Endothelial cell of umbilical vein (primary cell): ENCODE measurements around the gene RNF135.

ENCODE experiments used
- EZH2 ChIP-seq: IDR thresholded peaks from 2 replicates; pipeline ENCODE4 v1.6.1; 2012; ENCODE audit warnings: borderline replicate concordance, low read depth, mild to moderate bottlenecking, moderate library complexity, low read length, inconsistent platforms; ENCODE audit not compliant: severe bottlenecking
- FOS ChIP-seq: IDR thresholded peaks from 2 replicates; pipeline ENCODE4 v1.6.1; 2011; ENCODE audit warnings: mild to moderate bottlenecking, low read length, moderate library complexity, borderline replicate concordance; ENCODE audit not compliant: insufficient read depth
- GATA2 ChIP-seq: IDR thresholded peaks from 2 replicates; pipeline ENCODE4 v1.7.0; 2011; ENCODE audit warnings: low read depth, mild to moderate bottlenecking, moderate library complexity, mixed read lengths, low read length; ENCODE audit not compliant: insufficient read length, insufficient read depth
- MYC ChIP-seq: IDR thresholded peaks from one replicate; pipeline ENCODE4 v1.6.1; 2011; ENCODE audit warnings: mild to moderate bottlenecking, low read depth, low read length
- POLR2A ChIP-seq: IDR thresholded peaks from 2 replicates; pipeline ENCODE4 v1.6.1; 2012; ENCODE audit warnings: low read depth, mild to moderate bottlenecking, control low read depth, low read length
- POLR2AphosphoS5 ChIP-seq: IDR thresholded peaks from 2 replicates; pipeline ENCODE4 v1.6.1; 2012; ENCODE audit warnings: low read depth, mild to moderate bottlenecking, control low read depth, low read length, moderate library complexity; ENCODE audit not compliant: insufficient read depth
- TF ChIP-seq, protein P1 (sequence below), 2 donors: IDR thresholded peaks; 1 replicate in 1 of 2; 2 replicates in 1 of 2; pipeline ENCODE4 v1.5.1; 2011; ENCODE audit warnings: low read length in 2 of 2, mild to moderate bottlenecking in 2 of 2, moderate library complexity in 2 of 2, control low read depth in 1 of 2, inconsistent platforms in 1 of 2, low read depth in 1 of 2; ENCODE audit not compliant: insufficient read depth in 1 of 2; ENCODE audit errors: extremely low read depth in 1 of 2
- TF ChIP-seq, protein P2 (sequence below): IDR thresholded peaks from 2 replicates; pipeline ENCODE4 v1.6.1; 2011; ENCODE audit not compliant: insufficient read depth, insufficient read length

DNA sequence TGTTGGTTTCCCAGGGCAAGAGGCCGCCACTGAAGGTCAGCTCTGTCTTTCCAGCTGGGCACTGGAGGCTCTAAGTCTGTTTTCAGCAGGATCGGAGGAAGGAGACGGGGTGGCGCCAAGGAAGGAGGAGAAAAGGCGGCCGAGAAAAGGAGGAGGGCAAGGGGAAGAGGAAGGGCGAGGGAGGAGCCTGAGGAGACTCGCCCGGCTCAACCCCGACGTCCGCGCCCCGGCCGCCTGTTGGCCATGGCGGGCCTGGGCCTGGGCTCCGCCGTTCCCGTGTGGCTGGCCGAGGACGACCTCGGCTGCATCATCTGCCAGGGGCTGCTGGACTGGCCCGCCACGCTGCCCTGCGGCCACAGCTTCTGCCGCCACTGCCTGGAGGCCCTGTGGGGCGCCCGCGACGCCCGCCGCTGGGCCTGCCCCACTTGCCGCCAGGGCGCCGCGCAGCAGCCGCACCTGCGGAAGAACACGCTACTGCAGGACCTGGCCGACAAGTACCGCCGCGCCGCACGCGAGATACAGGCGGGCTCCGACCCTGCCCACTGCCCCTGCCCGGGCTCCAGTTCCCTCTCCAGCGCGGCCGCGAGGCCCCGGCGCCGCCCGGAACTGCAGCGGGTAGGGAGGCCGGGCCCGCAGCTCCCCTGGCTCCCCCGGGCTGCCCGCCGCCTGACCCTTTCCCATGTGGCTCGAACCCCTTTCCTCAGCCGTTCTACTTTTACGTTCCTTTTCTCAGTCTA, at the start of gene RNF135:
- TF ChIP-seq, protein P1, sequence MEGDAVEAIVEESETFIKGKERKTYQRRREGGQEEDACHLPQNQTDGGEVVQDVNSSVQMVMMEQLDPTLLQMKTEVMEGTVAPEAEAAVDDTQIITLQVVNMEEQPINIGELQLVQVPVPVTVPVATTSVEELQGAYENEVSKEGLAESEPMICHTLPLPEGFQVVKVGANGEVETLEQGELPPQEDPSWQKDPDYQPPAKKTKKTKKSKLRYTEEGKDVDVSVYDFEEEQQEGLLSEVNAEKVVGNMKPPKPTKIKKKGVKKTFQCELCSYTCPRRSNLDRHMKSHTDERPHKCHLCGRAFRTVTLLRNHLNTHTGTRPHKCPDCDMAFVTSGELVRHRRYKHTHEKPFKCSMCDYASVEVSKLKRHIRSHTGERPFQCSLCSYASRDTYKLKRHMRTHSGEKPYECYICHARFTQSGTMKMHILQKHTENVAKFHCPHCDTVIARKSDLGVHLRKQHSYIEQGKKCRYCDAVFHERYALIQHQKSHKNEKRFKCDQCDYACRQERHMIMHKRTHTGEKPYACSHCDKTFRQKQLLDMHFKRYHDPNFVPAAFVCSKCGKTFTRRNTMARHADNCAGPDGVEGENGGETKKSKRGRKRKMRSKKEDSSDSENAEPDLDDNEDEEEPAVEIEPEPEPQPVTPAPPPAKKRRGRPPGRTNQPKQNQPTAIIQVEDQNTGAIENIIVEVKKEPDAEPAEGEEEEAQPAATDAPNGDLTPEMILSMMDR (IDR thresholded peaks at IDR 0.05; ENCODE audit: extremely low read depth in 1 of 2, insufficient read depth in 1 of 2, low read depth in 1 of 2, low read length in 2 of 2), result peak in 1 of 2 donors; percentile 13
- TF ChIP-seq EZH2 (no peak), POLR2AphosphoS5 (peak; percentile 99), POLR2A (peak; percentile 99), FOS (no peak), GATA2 (no peak), MYC (no peak)
- TF ChIP-seq, protein P2, sequence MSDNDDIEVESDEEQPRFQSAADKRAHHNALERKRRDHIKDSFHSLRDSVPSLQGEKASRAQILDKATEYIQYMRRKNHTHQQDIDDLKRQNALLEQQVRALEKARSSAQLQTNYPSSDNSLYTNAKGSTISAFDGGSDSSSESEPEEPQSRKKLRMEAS, result no peak
